SK-N-SH treated with all-trans-retinoic acid at 6 μM for 48 hours (cell line): ENCODE measurements around the gene COBLL1.

Experiments
- ARNTL ChIP-seq: fragments of 450-650 bp; formaldehyde crosslinking; IDR thresholded peaks from 2 replicates; pipeline ENCODE4 v1.5.0; 2020; ENCODE audit warnings: low read depth, mild to moderate bottlenecking, moderate library complexity, borderline replicate concordance
- BACH2 ChIP-seq: fragments of 250-450 bp; sonication (Bioruptor Pico); IDR thresholded peaks from 2 replicates; pipeline ENCODE4 v1.9.0; 2021; ENCODE audit warnings: mild to moderate bottlenecking, borderline replicate concordance
- CSRNP3 ChIP-seq: fragments of 250-450 bp; sonication (Bioruptor Pico); IDR thresholded peaks from 2 replicates; pipeline ENCODE4 v1.5.1; 2021; ENCODE audit warnings: mild to moderate bottlenecking, moderate library complexity
- PATZ1 ChIP-seq: fragments of 250-450 bp; sonication (Bioruptor Pico); IDR thresholded peaks from 2 replicates; pipeline ENCODE4 v1.8.0; 2020; ENCODE audit warnings: mild to moderate bottlenecking, moderate library complexity, borderline replicate concordance
- POU6F1 ChIP-seq: fragments of 250-450 bp; sonication (Bioruptor Pico); IDR thresholded peaks from 2 replicates; pipeline ENCODE4 v1.8.0; 2021; ENCODE audit warnings: low read depth, mild to moderate bottlenecking, moderate library complexity, borderline replicate concordance
- PPARA ChIP-seq: fragments of 250-450 bp; sonication (Bioruptor Pico); IDR thresholded peaks from 2 replicates; pipeline ENCODE4 v1.5.0; 2020; ENCODE audit warnings: mild to moderate bottlenecking, borderline replicate concordance
- RARB ChIP-seq: fragments of 250-450 bp; sonication (Bioruptor Pico); IDR thresholded peaks from 2 replicates; pipeline ENCODE4 v1.8.0; 2021; ENCODE audit warnings: mild to moderate bottlenecking, moderate library complexity
- SNAI2 ChIP-seq: fragments of 250-450 bp; sonication (Bioruptor Pico); IDR thresholded peaks from 2 replicates; pipeline ENCODE4 v1.5.0; 2020; ENCODE audit warnings: mild to moderate bottlenecking, moderate library complexity
- TSHZ2 ChIP-seq: fragments of 250-450 bp; sonication (Bioruptor Pico); IDR thresholded peaks from 2 replicates; pipeline ENCODE4 v1.5.0; 2020; ENCODE audit warnings: mild to moderate bottlenecking, moderate library complexity
- ZC3H10 ChIP-seq: fragments of 250-450 bp; sonication (Bioruptor Pico); IDR thresholded peaks from 2 replicates; pipeline ENCODE4 v1.5.1; 2021; ENCODE audit warnings: mild to moderate bottlenecking, moderate library complexity
- ZFP3 ChIP-seq: fragments of 250-450 bp; sonication (Bioruptor Pico); IDR thresholded peaks from 2 replicates; pipeline ENCODE4 v1.5.0; 2020; ENCODE audit warnings: mild to moderate bottlenecking, moderate library complexity
- ZFP30 ChIP-seq: fragments of 450-650 bp; formaldehyde crosslinking; IDR thresholded peaks from 2 replicates; pipeline ENCODE4 v1.5.0; 2022; ENCODE audit warnings: mild to moderate bottlenecking, moderate library complexity
- ZNF8 ChIP-seq: fragments of 450-650 bp; formaldehyde crosslinking; IDR thresholded peaks from 2 replicates; pipeline ENCODE4 v1.5.0; 2020; ENCODE audit warnings: mild to moderate bottlenecking, moderate library complexity

- no peak for TF ChIP-seq ZNF8 (CRISPR knock-in tag)
- no peak for TF ChIP-seq CSRNP3 (CRISPR knock-in tag)
- TF ChIP-seq POU6F1 (CRISPR knock-in tag), result no peak
- no peak for TF ChIP-seq ARNTL (CRISPR knock-in tag)
- TF ChIP-seq TSHZ2, result no peak
- TF ChIP-seq RARB (CRISPR knock-in tag), result no peak
- no peak for TF ChIP-seq ZFP30 (CRISPR knock-in tag)
- TF ChIP-seq SNAI2 (CRISPR knock-in tag), result no peak
- no peak for TF ChIP-seq PPARA (CRISPR knock-in tag)
- TF ChIP-seq PATZ1 (CRISPR knock-in tag), result no peak
- no peak for TF ChIP-seq ZC3H10 (CRISPR knock-in tag)
- TF ChIP-seq BACH2 (CRISPR knock-in tag), result no peak
- TF ChIP-seq ZFP3 (CRISPR knock-in tag), result no peak
These were observed 4.7 kb upstream of the COBLL1 start for GRCh38 chr2:164846276-164846675.
